ENCODE data around the gene KBTBD8.

DNA sequence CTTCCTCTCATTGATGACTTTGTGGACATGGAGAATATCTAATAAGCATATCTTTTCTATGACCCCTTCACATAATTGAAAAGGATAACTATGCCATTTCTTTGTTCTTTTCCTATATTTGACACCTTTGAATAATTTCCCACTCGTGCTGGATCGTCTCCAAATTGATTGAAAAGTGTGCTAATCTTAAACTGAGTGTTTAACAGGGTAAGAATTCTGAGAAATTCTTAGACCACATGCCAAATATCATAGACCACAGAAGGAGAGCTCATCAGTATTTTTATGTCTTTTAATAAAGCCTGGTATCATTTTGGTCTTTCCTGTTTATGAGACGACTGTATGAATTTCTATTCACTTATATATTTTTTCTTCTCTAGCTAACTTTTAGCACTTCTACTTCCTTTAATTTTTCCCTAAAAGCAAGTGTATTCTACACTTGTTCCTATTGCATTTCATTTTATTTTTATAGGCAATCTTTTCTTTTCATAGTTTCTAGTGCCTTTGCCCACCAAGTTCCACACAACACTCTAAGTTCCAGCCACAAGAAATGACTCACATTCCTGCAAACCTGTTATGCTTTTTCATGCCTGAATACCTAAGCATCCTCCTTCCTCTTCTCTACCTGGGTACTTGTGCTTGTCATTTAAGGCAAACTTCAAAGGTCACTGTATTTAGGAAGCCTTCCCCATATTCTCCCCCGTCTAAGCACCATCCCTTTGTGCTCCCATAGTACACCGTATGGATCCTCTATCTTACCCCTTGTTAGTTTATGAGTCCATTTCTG is 30.1 kb downstream of the KBTBD8 start:
- TF ChIP-seq, protein P1, sequence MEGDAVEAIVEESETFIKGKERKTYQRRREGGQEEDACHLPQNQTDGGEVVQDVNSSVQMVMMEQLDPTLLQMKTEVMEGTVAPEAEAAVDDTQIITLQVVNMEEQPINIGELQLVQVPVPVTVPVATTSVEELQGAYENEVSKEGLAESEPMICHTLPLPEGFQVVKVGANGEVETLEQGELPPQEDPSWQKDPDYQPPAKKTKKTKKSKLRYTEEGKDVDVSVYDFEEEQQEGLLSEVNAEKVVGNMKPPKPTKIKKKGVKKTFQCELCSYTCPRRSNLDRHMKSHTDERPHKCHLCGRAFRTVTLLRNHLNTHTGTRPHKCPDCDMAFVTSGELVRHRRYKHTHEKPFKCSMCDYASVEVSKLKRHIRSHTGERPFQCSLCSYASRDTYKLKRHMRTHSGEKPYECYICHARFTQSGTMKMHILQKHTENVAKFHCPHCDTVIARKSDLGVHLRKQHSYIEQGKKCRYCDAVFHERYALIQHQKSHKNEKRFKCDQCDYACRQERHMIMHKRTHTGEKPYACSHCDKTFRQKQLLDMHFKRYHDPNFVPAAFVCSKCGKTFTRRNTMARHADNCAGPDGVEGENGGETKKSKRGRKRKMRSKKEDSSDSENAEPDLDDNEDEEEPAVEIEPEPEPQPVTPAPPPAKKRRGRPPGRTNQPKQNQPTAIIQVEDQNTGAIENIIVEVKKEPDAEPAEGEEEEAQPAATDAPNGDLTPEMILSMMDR (IDR thresholded peaks at IDR 0.05) = no peak
- TF ChIP-seq POLR2A (IDR thresholded peaks at IDR 0.05) = no peak

All from Peyer's patch (tissue), 4 donors.